Skeletal muscle satellite cell (primary cell): ENCODE measurements around the gene BMP7.

Experiments used
- H3K27me3 ChIP-seq: 2 replicates; pipeline ENCODE4 v1.7.0; 2013; ENCODE audit warnings: low read length; ENCODE audit not compliant: control insufficient read depth, insufficient read depth
- H3K36me3 ChIP-seq: 2 replicates; pipeline ENCODE4 v1.7.0; 2013; ENCODE audit warnings: mild to moderate bottlenecking, control low read depth, low read length; ENCODE audit not compliant: insufficient read depth
- H3K4me1 ChIP-seq: 2 replicates; pipeline ENCODE4 v1.7.0; 2013; ENCODE audit warnings: low read length; ENCODE audit not compliant: control insufficient read depth, insufficient read depth
- H3K4me2 ChIP-seq: 2 replicates; pipeline ENCODE4 v1.7.0; 2013; ENCODE audit warnings: mild to moderate bottlenecking, low read length
- H3K4me3 ChIP-seq: 2 replicates; pipeline ENCODE4 v1.7.0; 2013; ENCODE audit warnings: low read length
- H3K9ac ChIP-seq: 2 replicates; pipeline ENCODE4 v1.7.0; 2013; ENCODE audit warnings: mild to moderate bottlenecking, low read depth, low read length, moderate library complexity
- H3K9me3 ChIP-seq: replicated peaks from 2 replicates; pipeline ENCODE4 v1.7.0; 2013; ENCODE audit warnings: mild to moderate bottlenecking, control low read depth, low read length

Gene BMP7

DNA sequence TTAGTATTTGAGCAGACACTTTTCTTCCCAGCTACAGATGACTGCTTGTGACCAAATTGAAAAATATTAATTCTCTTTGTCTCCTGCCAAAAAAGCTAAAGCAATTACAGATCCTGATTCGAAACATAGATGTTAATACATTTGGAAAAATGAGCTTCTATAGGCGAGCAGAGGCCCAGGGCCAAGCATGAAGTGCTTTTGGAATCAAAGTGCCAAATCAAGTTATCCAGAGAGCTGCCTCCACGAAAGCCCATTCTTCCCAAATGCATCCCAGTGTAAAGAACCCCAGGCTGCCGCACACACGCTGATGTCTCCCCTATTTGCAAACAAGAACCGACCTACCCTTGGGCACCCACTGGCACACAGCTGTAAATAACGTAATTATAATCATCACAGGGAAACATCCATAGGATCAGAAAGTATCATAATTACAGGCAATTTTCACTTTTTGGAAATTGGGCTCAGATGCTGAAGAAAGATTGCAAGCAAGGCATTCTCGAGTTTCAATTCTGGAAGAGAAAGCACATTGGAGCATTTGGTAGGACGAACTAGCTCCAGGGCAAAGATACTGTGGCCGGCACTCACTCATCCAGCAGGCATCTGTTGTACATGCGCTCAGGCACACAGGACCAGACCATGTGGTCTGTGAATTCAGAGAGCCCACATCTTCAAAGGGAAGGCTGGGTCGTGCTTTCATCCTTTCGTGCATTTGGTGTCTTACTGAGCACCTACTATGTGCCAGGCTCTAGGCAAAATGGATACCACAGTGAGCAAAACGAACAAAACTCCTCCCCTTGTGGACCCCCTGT, 45.9 kb downstream of the BMP7 start:
- H3K36me3 ChIP-seq = no peaks in the 10 kb centered on the region
- H3K9ac ChIP-seq = no peak overlapping the region
- no peaks in the 10 kb centered on the region for H3K9me3 ChIP-seq
- H3K4me1 ChIP-seq = no peaks in the 10 kb centered on the region
- peaks cover 3% of the 10 kb centered on the region for H3K27me3 ChIP-seq
- no peak overlapping the region for H3K4me2 ChIP-seq
- H3K4me3 ChIP-seq = no peak overlapping the region

DNA sequence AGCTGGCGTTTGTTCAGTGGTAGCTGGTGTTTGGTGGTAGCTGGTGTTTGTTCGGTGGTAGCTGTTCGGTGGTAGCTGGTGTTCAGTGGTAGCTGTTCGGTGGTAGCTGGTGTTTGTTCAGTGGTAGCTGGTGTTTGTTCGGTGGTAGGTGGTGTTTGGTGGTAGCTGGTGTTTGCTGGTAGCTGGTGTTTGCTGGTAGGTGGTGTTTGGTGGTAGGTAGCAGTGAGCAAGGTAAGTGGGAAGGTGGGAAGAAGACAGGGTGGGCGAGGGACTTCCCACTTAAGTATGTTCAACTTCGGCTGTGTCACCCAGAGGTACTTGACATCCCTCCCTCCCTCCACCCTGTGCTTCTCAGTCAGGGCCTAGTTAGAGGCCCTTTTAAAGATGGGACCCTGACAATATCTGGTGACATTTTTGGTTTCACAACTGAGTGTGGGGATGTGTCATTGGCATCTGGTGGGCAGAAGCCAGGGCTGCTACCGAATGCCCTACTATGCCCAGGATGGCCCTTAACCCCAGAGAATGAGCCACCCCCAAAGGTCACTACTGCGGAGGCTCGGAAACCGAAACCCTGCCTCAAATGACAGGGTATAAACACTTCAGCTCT, 47.3 kb downstream of the BMP7 start:
- no peak overlapping the region for H3K4me3 ChIP-seq
- no peak overlapping the region for H3K4me2 ChIP-seq
- no peaks in the 10 kb centered on the region for H3K4me1 ChIP-seq
- no peak overlapping the region for H3K9ac ChIP-seq
- peaks cover 3% of the 10 kb centered on the region for H3K27me3 ChIP-seq
- H3K36me3 ChIP-seq = no peaks in the 10 kb centered on the region
- no peaks in the 10 kb centered on the region for H3K9me3 ChIP-seq

DNA sequence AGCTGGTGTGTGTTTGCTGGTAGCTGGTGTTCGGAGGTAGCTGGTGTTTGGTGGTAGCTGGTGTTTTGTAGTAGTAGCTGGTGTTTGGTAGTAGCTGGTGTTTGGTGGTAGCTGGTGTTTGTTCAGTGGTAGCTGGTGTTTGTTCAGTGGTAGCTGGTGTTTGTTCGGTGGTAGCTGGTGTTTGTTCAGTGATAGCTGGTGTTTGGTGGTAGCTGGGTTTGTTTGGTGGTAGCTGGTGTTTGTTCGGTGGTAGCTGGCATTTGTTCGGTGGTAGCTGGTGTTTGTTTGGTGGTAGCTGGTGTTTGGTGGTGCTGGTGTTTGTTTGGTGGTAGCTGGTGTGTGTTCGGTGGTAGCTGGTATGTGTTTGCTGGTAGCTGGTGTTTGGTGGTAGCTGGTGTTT, 48.0 kb downstream of the BMP7 start:
- Histone ChIP-seq H3K9me3 (no peaks in the 10 kb centered on the region), H3K36me3 (no peaks in the 10 kb centered on the region), H3K4me2 (no peak overlapping the region), H3K4me1 (no peaks in the 10 kb centered on the region), H3K9ac (no peak overlapping the region), H3K27me3 (peaks cover 3% of the 10 kb centered on the region), H3K4me3 (no peak overlapping the region)

DNA sequence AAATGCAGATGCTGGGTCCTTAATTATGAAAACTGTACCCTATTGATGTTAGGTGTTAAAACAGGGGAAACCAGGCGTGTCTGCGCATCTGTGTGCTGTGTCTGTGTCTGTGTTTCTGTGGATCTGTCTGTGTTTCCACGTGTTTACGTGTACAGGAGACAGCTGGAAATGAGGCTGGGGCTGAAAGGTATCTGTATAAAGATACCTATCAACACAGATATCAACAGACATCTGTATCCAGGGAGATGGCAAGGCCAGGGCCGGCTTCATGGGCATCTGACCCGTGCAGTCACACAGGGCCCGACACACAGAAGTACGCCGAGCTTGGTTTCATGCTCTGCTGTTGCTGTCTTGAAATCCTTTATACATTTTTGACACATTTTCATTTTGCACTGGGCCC, 48.6 kb downstream of the BMP7 start:
- no peaks in the 10 kb centered on the region for H3K4me1 ChIP-seq
- no peak overlapping the region for H3K4me2 ChIP-seq
- H3K9me3 ChIP-seq = no peaks in the 10 kb centered on the region
- no peaks in the 10 kb centered on the region for H3K36me3 ChIP-seq
- no peak overlapping the region for H3K9ac ChIP-seq
- no peak overlapping the region for H3K4me3 ChIP-seq
- H3K27me3 ChIP-seq = no peaks in the 10 kb centered on the region

GRCh38 chr20:57216669-57217068, 49.8 kb downstream of the BMP7 start:
- Histone ChIP-seq H3K4me3 (no peak overlapping the region), H3K27me3 (no peaks in the 10 kb centered on the region), H3K4me1 (no peaks in the 10 kb centered on the region), H3K9ac (no peak overlapping the region), H3K4me2 (no peak overlapping the region), H3K9me3 (no peaks in the 10 kb centered on the region), H3K36me3 (no peaks in the 10 kb centered on the region)

GRCh38 chr20:57215826-57216471, 50.5 kb downstream of the BMP7 start:
- H3K4me3 ChIP-seq = no peak overlapping the region
- H3K9me3 ChIP-seq = no peaks in the 10 kb centered on the region

GRCh38 chr20:57215426-57215825, 51.0 kb downstream of the BMP7 start:
- Histone ChIP-seq H3K4me1 (no peaks in the 10 kb centered on the region), H3K36me3 (no peaks in the 10 kb centered on the region), H3K4me3 (no peak overlapping the region), H3K27me3 (no peaks in the 10 kb centered on the region), H3K9ac (no peak overlapping the region), H3K9me3 (no peaks in the 10 kb centered on the region), H3K4me2 (no peak overlapping the region)

More at GRCh38 chr20:57215826-57216471, 50.5 kb downstream of the BMP7 start:
- H3K4me1 ChIP-seq = no peaks in the 10 kb centered on the region
- H3K27me3 ChIP-seq = no peaks in the 10 kb centered on the region
- H3K4me2 ChIP-seq = no peak overlapping the region
- H3K9ac ChIP-seq = no peak overlapping the region
- no peaks in the 10 kb centered on the region for H3K36me3 ChIP-seq

- no peaks in the 10 kb centered on the region for H3K27me3 ChIP-seq
- no peak overlapping the region for H3K9ac ChIP-seq
- H3K4me2 ChIP-seq = no peak overlapping the region
- H3K4me1 ChIP-seq = no peaks in the 10 kb centered on the region
- H3K9me3 ChIP-seq = no peaks in the 10 kb centered on the region
- H3K4me3 ChIP-seq = no peak overlapping the region
- no peaks in the 10 kb centered on the region for H3K36me3 ChIP-seq
These were observed 51.5 kb downstream of the BMP7 start for GRCh38 chr20:57214948-57215347.

DNA sequence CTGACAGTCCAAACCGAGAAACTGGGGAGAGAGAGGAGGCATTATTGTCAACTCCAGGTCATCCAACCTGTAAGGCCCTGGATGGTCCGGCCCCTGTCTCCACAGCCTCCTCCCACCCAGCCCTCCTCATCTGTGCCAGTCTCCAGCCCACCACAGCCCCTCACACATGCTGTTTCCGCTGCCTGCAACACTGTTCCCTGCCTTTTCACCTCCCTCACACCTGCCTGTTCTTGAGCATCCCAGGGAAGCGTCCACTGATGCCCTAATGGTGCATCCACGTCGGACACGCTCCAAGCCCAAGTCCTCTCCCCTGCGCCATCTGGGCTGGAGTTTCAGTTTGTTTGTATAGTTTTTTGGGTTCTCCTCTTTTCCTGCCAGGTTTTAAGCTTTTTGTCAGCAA, 52.0 kb downstream of the BMP7 start:
- Histone ChIP-seq H3K4me1 (no peaks in the 10 kb centered on the region), H3K9ac (no peak overlapping the region), H3K36me3 (no peaks in the 10 kb centered on the region)

GRCh38 chr20:57213924-57214323, 52.5 kb downstream of the BMP7 start:
- H3K27me3 ChIP-seq = no peaks in the 10 kb centered on the region
- no peaks in the 10 kb centered on the region for H3K36me3 ChIP-seq

More for the DNA sequence above, 52.0 kb downstream of the BMP7 start:
- Histone ChIP-seq H3K27me3 (no peaks in the 10 kb centered on the region), H3K4me2 (no peak overlapping the region), H3K9me3 (no peaks in the 10 kb centered on the region), H3K4me3 (no peak overlapping the region)

DNA sequence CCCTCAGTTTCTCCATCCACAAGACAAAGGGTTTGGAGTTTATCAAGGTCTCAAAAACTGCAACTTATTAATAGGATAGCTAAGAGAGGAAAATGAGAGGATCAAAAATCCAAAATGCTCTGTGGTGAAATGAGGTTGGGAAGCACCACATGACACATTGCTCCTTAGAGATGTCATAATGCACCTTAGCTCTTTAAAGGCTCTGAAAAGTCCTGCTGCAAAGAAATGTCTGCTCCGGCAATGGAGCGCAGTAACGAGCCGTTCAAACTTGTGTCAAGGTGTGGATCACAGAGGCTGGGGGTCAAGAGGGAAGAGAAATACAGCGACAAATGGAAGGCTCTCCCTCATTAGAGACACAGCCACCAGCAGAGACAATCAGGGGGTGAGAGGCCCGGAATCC, 53.1 kb downstream of the BMP7 start:
- Histone ChIP-seq H3K27me3 (no peaks in the 10 kb centered on the region), H3K9me3 (no peaks in the 10 kb centered on the region), H3K4me1 (no peaks in the 10 kb centered on the region), H3K36me3 (no peaks in the 10 kb centered on the region), H3K4me2 (no peak overlapping the region), H3K4me3 (no peak overlapping the region), H3K9ac (no peak overlapping the region)

More at GRCh38 chr20:57213924-57214323, 52.5 kb downstream of the BMP7 start:
- no peaks in the 10 kb centered on the region for H3K4me1 ChIP-seq
- no peak overlapping the region for H3K9ac ChIP-seq
- H3K9me3 ChIP-seq = no peaks in the 10 kb centered on the region
- H3K4me2 ChIP-seq = no peak overlapping the region
- H3K4me3 ChIP-seq = no peak overlapping the region
